Adrenal gland (tissue), 12 donors: ENCODE results near the gene ABHD12B. TPM values are rescaled to one million over a fixed set of nuclear protein-coding genes. Genes with fewer than 3 reads are reported as not detected.

Experiments used
- DNase-seq, 7 donors: peaks; one replicate each; pipeline ENCODE4 v3.0.0-alpha.2; 2019 to 2020
- H3K27ac ChIP-seq, 5 donors: fragments of 200-600 bp; sonication (generic) in 4 of 5; 1 replicate in 3 of 5; 2 replicates in 2 of 5; pipeline versions ENCODE4 v1.5.1 to v1.8.0; 2016 to 2020; ENCODE audit warnings: mild to moderate bottlenecking in 1 of 5
- H3K27me3 ChIP-seq: fragments of 200-600 bp; 2 replicates; pipeline ENCODE4 v1.8.0; 2021
- H3K36me3 ChIP-seq, 2 donors: fragments of 200-600 bp; replicated peaks in 1 of 2; 1 replicate in 1 of 2; 2 replicates in 1 of 2; pipeline versions ENCODE4 v1.5.1 to v1.8.0; 2018 to 2022
- H3K4me1 ChIP-seq, 2 donors: fragments of 200-600 bp; replicated peaks in 1 of 2; 1 replicate in 1 of 2; 2 replicates in 1 of 2; pipeline versions ENCODE4 v1.5.1 to v1.8.0; 2018 to 2021
- H3K4me3 ChIP-seq, 4 donors: fragments of 200-600 bp; sonication (generic) in 3 of 4; one replicate each; pipeline ENCODE4 v1.5.1; 2016 to 2018
- H3K9me3 ChIP-seq, 3 donors: fragments of 200-600 bp; sonication (generic) in 1 of 3; replicated peaks in 1 of 3; 1 replicate in 2 of 3; 2 replicates in 1 of 3; pipeline versions ENCODE4 v1.5.1 to v1.8.0; 2016 to 2021
- POLR2A ChIP-seq, 2 donors: fragments of 450-650 bp; IDR thresholded peaks; one replicate each; pipeline ENCODE4 v1.6.1; 2017; ENCODE audit warnings: antibody characterized with exemption in 2 of 2, mild to moderate bottlenecking in 2 of 2, moderate library complexity in 1 of 2
- WGBS, 4 donors: extraction: QIAGEN DNeasy Blood & Tissue Kit in 2 of 4; methylation state at CpG; one replicate each; pipeline versions ENCODE4 v1.1.5 to v1.1.7; 2013 to 2017; 5-methylcytosine and 5-hydroxymethylcytosine counted together
- intact Hi-C, 2 donors: fragments of 100-400 bp; cut with DNase I; formaldehyde crosslinking; loops; one replicate each; pipeline versions ENCODE4 v1.14.1 to v1.15.0; 2022 to 2023
- polyA plus RNA-seq, 3 donors: library from polyadenylated mRNA; stranded (reverse); fragments of 200-250 nt in 2 of 3; fragments of 350-450 nt in 1 of 3; fragmentation: Illumina TruSeq in 1 of 3; extraction: RNeasy Lipid Tissue Mini Kit (QIAGEN cat#74804) in 1 of 3; gene quantifications; one replicate each; pipeline ENCODE4 v1.2.3, GENCODE V29; 2013 to 2014
- total RNA-seq, 9 donors: library from RNA; depleted of rRNA in 4 of 9; stranded (reverse); fragments of >200 nt in 4 of 9; fragments of 120-200 nt in 1 of 9; fragmentation: NEBNext Ultra II Directional in 1 of 9; extraction: Animal tissue kit (Norgen Biotek cat#: 25700) in 1 of 9; gene quantifications; one replicate each; pipeline versions ENCODE4 v1.1.0 to v1.2.4, GENCODE V29; 2013 to 2023
- TF ChIP-seq, protein P1 (sequence below), 6 experiments: fragments of 450-650 bp in 4 of 6; fragments of 200-600 bp in 2 of 6; sonication (generic) in 1 of 6; IDR thresholded peaks; 1 replicate in 5 of 6; 2 replicates in 1 of 6; pipeline versions ENCODE4 v1.5.1 to v1.8.0; 2016 to 2021; ENCODE audit warnings: antibody characterized with exemption in 6 of 6, mild to moderate bottlenecking in 2 of 6, moderate library complexity in 1 of 6
- donor health status: healthy with polysubstance abuse.
- donor health status: Bipolar disorder and iron deficiency.
- donor health status: DM: yes; HTN: yes; CAD: no.
- donor health status: DM: no; HTN: no; CAD: no.
- donor health status: DM: no; HTN: no; CAD: no.
- donor health status: DM: yes; HTN: yes; CAD: no.

ABHD12B gene
- total and polyA plus RNA-seq, 12 donors = 0.10 to 0.46 (median 0.37) TPM; not detected in 6

GRCh38 chr14:50932156-50932555, 60.3 kb downstream of the ABHD12B start:
- Histone ChIP-seq H3K4me3 (no peak overlapping the region), H3K36me3 (peaks cover 0 to 40% of the 10 kb centered on the region in 2 donors)
- 64 to 80% (median 70%) methylated on average over 1 of the region's 1 CpG for WGBS, 4 donors

GRCh38 chr14:50932592-50933495, 61.0 kb downstream of the ABHD12B start:
- Histone ChIP-seq H3K27me3 (no peaks in the 10 kb centered on the region), H3K4me3 (no peak overlapping the region), H3K4me1 (peaks cover 5 to 13% of the 10 kb centered on the region in 2 donors), H3K36me3 (peaks cover 0 to 40% of the 10 kb centered on the region in 2 donors), H3K9me3 (no peaks in the 10 kb centered on the region), H3K27ac (no peak overlapping the region)
- DNase-seq = no peak
- no peak for TF ChIP-seq POLR2A (IDR thresholded peaks at IDR 0.05)
- TF ChIP-seq, protein P1, sequence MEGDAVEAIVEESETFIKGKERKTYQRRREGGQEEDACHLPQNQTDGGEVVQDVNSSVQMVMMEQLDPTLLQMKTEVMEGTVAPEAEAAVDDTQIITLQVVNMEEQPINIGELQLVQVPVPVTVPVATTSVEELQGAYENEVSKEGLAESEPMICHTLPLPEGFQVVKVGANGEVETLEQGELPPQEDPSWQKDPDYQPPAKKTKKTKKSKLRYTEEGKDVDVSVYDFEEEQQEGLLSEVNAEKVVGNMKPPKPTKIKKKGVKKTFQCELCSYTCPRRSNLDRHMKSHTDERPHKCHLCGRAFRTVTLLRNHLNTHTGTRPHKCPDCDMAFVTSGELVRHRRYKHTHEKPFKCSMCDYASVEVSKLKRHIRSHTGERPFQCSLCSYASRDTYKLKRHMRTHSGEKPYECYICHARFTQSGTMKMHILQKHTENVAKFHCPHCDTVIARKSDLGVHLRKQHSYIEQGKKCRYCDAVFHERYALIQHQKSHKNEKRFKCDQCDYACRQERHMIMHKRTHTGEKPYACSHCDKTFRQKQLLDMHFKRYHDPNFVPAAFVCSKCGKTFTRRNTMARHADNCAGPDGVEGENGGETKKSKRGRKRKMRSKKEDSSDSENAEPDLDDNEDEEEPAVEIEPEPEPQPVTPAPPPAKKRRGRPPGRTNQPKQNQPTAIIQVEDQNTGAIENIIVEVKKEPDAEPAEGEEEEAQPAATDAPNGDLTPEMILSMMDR (IDR thresholded peaks at IDR 0.05) = no peak
- intact Hi-C loops = no loop called here
- 90 to 94% (median 93%) methylated on average over 4 of the region's 4 CpGs for WGBS, 4 donors

More at GRCh38 chr14:50932156-50932555, 60.3 kb downstream of the ABHD12B start:
- TF ChIP-seq POLR2A (IDR thresholded peaks at IDR 0.05) = no peak
- TF ChIP-seq, protein P1 (IDR thresholded peaks at IDR 0.05) = no peak
- DNase-seq = no peak
- intact Hi-C loops = no loop called here
- H3K27ac ChIP-seq = no peak overlapping the region
- peaks cover 0 to 6% of the 10 kb centered on the region in 2 donors for H3K4me1 ChIP-seq
- no peaks in the 10 kb centered on the region for H3K27me3 ChIP-seq
- H3K9me3 ChIP-seq = no peaks in the 10 kb centered on the region

GRCh38 chr14:50935126-50936015, 63.5 kb downstream of the ABHD12B start:
- Histone ChIP-seq H3K27ac (no peak overlapping the region), H3K4me3 (no peak overlapping the region), H3K36me3 (peaks cover 0 to 33% of the 10 kb centered on the region in 2 donors), H3K9me3 (no peaks in the 10 kb centered on the region), H3K4me1 (peaks cover 6 to 13% of the 10 kb centered on the region in 2 donors), H3K27me3 (no peaks in the 10 kb centered on the region)
- 70 to 86% (median 78%) methylated on average over 4 to 5 of the region's 5 CpGs for WGBS, 4 donors
- TF ChIP-seq, protein P1 (IDR thresholded peaks at IDR 0.05) = no peak
- DNase-seq = no peak
- intact Hi-C loops = no loop called here

DNA sequence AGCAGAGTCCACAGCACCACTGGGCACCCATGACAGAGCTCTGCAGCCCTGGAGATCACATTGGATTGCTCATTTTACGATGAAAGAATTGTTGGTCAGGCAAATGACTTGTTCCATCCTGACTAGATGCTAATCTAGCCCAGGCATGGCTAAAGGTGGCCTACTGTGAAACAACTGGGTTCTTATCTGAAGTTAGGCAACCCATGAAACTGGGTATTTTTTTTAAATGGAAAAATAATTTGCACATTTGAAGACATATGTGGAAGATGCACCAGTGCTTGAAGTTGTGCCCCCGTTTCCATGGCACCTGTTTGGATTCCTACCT, 64.1 kb downstream of the ABHD12B start:
- Histone ChIP-seq H3K9me3 (no peaks in the 10 kb centered on the region), H3K27me3 (no peaks in the 10 kb centered on the region), H3K4me3 (no peak overlapping the region), H3K4me1 (peaks cover 6 to 13% of the 10 kb centered on the region in 2 donors), H3K36me3 (peaks cover 0 to 28% of the 10 kb centered on the region in 2 donors), H3K27ac (no peak overlapping the region)
- intact Hi-C loops = no loop called here
- no peak for DNase-seq
- no peak for TF ChIP-seq POLR2A (IDR thresholded peaks at IDR 0.05)
- TF ChIP-seq, protein P1 (IDR thresholded peaks at IDR 0.05) = no peak
- 36 to 95% (median 82%) methylated on average over 2 of the region's 2 CpGs for WGBS, 4 donors
